Stomach (tissue), 9 donors: ENCODE data around the gene DIPK1B. TPM values are rescaled to one million over a fixed set of nuclear protein-coding genes. Genes with fewer than 3 reads are reported as not detected.

Experiments used
- DNase-seq, 2 donors: peaks; one replicate each; pipeline versions ENCODE4 v3.0.0 to v3.0.0-alpha.2; 2013 to 2019
- H3K27ac ChIP-seq, 5 donors: fragments of 200-600 bp in 4 of 5; sonication (generic) in 4 of 5; one replicate each; pipeline ENCODE4 v1.5.1; 2013 to 2019; ENCODE audit warnings: mild to moderate bottlenecking in 1 of 5, moderate library complexity in 1 of 5
- H3K27me3 ChIP-seq, 3 donors: fragments of 200-600 bp; sonication (generic); one replicate each; pipeline ENCODE4 v1.5.1; 2017 to 2019; ENCODE audit warnings: mixed run types in 1 of 3
- H3K36me3 ChIP-seq, 4 donors: fragments of 200-600 bp; sonication (generic); 1 replicate in 3 of 4; 2 replicates in 1 of 4; pipeline ENCODE4 v1.5.1; 2016 to 2019
- H3K4me1 ChIP-seq, 4 donors: fragments of 200-600 bp; sonication (generic); one replicate each; pipeline ENCODE4 v1.5.1; 2016 to 2019
- H3K4me3 ChIP-seq, 4 donors: fragments of 200-600 bp; sonication (generic) in 3 of 4; one replicate each; pipeline ENCODE4 v1.5.1; 2016 to 2019; ENCODE audit warnings: mild to moderate bottlenecking in 1 of 4
- H3K9me3 ChIP-seq, 4 donors: fragments of 200-600 bp; sonication (generic); one replicate each; pipeline ENCODE4 v1.5.1; 2016 to 2019
- CTCF ChIP-seq, 7 experiments: fragments of 450-650 bp in 4 of 7; fragments of 200-600 bp in 3 of 7; sonication (generic) in 3 of 7; IDR thresholded peaks; one replicate each; pipeline ENCODE4 v1.5.1; 2016 to 2019; ENCODE audit warnings: antibody characterized with exemption in 7 of 7, control low read depth in 2 of 7, mild to moderate bottlenecking in 1 of 7
- EP300 ChIP-seq: sonication (generic); formaldehyde crosslinking; IDR thresholded peaks from one replicate; pipeline ENCODE4 v1.6.1; 2017; ENCODE audit warnings: antibody characterized with exemption
- POLR2A ChIP-seq, 4 donors: fragments of 450-650 bp; IDR thresholded peaks; one replicate each; pipeline ENCODE4 v1.6.1; 2016; ENCODE audit warnings: antibody characterized with exemption in 4 of 4, control low read depth in 2 of 4, mild to moderate bottlenecking in 1 of 4, moderate library complexity in 1 of 4
- POLR2AphosphoS5 ChIP-seq, 3 donors: sonication (generic); formaldehyde crosslinking; IDR thresholded peaks; one replicate each; pipeline ENCODE4 v1.6.1; 2016; ENCODE audit warnings: antibody characterized with exemption in 3 of 3
- WGBS, 5 donors: extraction: QIAGEN DNeasy Blood & Tissue Kit in 3 of 5; methylation state at CpG; one replicate each; pipeline versions ENCODE4 v1.1.5 to v1.1.7; 2013 to 2018; 5-methylcytosine and 5-hydroxymethylcytosine counted together
- intact Hi-C: fragments of 100-400 bp; cut with DNase I; formaldehyde crosslinking; loops from one replicate; pipeline ENCODE4 v1.15.1; 2023; ENCODE audit warnings: low total_unique reads
- polyA plus RNA-seq, 3 donors: library from polyadenylated mRNA; stranded (reverse); fragments of 200-250 nt; gene quantifications; one replicate each; pipeline ENCODE4 v1.2.3, GENCODE V29; 2013
- total RNA-seq, 5 donors: library from RNA; depleted of rRNA; stranded (reverse); fragments of >200 nt; gene quantifications; one replicate each; pipeline versions ENCODE4 v1.1.0 to v1.2.3, GENCODE V29; 2014 to 2016
- donor health status: healthy with polysubstance abuse.
- donor health status: Bipolar disorder and iron deficiency.
- donor health status: healthy.

DIPK1B gene
- total and polyA plus RNA-seq, 8 donors, result 0.45 to 10.4 (median 4.0) TPM; not detected in 1

GRCh38 chr9:136723989-136724388 is 11.6 kb downstream of the DIPK1B start:
- no peak for DNase-seq
- H3K36me3 ChIP-seq, result peaks cover 37 to 58% (median 57%) of the 10 kb centered on the region in 4 donors
- H3K9me3 ChIP-seq, result no peaks in the 10 kb centered on the region
- H3K27me3 ChIP-seq, result no peaks in the 10 kb centered on the region
- peaks cover 47 to 86% (median 75%) of the 10 kb centered on the region in 4 donors for H3K4me1 ChIP-seq
- TF ChIP-seq POLR2A (IDR thresholded peaks at IDR 0.05) (no peak), CTCF (IDR thresholded peaks at IDR 0.05) (no peak), EP300 (no peak), POLR2AphosphoS5 (IDR thresholded peaks at IDR 0.05) (no peak)
- WGBS, 5 donors, result 88 to 97% (median 95%) methylated on average over 8 of the region's 8 CpGs
- H3K4me3 ChIP-seq, result no peak overlapping the region
- intact Hi-C loops, result no loop called here
- H3K27ac ChIP-seq, result no peak overlapping the region

- TF ChIP-seq POLR2AphosphoS5 (IDR thresholded peaks at IDR 0.05) (no peak), POLR2A (IDR thresholded peaks at IDR 0.05) (no peak), EP300 (no peak), CTCF (IDR thresholded peaks at IDR 0.05) (no peak)
- 76 to 86% (median 80%) methylated on average over 7 of the region's 7 CpGs for WGBS, 5 donors
- DNase-seq, result no peak
- peaks cover 37 to 58% (median 57%) of the 10 kb centered on the region in 4 donors for H3K36me3 ChIP-seq
- no peaks in the 10 kb centered on the region for H3K27me3 ChIP-seq
- H3K4me1 ChIP-seq, result peaks cover 45 to 83% (median 71%) of the 10 kb centered on the region in 4 donors
- intact Hi-C loops, result no loop called here
- no peak overlapping the region for H3K27ac ChIP-seq
- no peak overlapping the region for H3K4me3 ChIP-seq
- no peaks in the 10 kb centered on the region for H3K9me3 ChIP-seq
Measured at GRCh38 chr9:136724772-136725171, 12.4 kb downstream of the DIPK1B start.

- Histone ChIP-seq H3K4me1 (peaks cover 37 to 75% (median 63%) of the 10 kb centered on the region in 4 donors), H3K36me3 (peaks cover 37 to 58% (median 57%) of the 10 kb centered on the region in 4 donors), H3K4me3 (peak overlapping the region in 3 of 4 donors; percentile 74 to 83 (median 75)), H3K9me3 (no peaks in the 10 kb centered on the region), H3K27ac (peak overlapping the region in 1 of 5 donors; percentile 85), H3K27me3 (no peaks in the 10 kb centered on the region)
- intact Hi-C loops, result no loop called here
- no peak for TF ChIP-seq POLR2AphosphoS5 (IDR thresholded peaks at IDR 0.05)
- TF ChIP-seq EP300, result no peak
- no peak for TF ChIP-seq POLR2A (IDR thresholded peaks at IDR 0.05)
- no peak for TF ChIP-seq CTCF (IDR thresholded peaks at IDR 0.05)
- DNase-seq, result no peak
- 50 to 74% (median 71%) methylated on average over 9 to 10 of the region's 10 CpGs for WGBS, 5 donors
Measured at GRCh38 chr9:136725612-136726011, 13.2 kb downstream of the DIPK1B start.

- H3K27ac ChIP-seq, result peak overlapping the region in 1 of 5 donors; percentile 85
- no peaks in the 10 kb centered on the region for H3K9me3 ChIP-seq
- no peak for DNase-seq
Measured at GRCh38 chr9:136726118-136726517, 13.7 kb downstream of the DIPK1B start.

More at GRCh38 chr9:136726118-136726517, 13.7 kb downstream of the DIPK1B start:
- 40 to 85% (median 69%) methylated on average over 9 to 16 of the region's 16 CpGs for WGBS, 5 donors
- peaks cover 37 to 57% (median 55%) of the 10 kb centered on the region in 4 donors for H3K36me3 ChIP-seq
- H3K27me3 ChIP-seq, result no peaks in the 10 kb centered on the region
- TF ChIP-seq CTCF (IDR thresholded peaks at IDR 0.05) (no peak), EP300 (no peak), POLR2AphosphoS5 (IDR thresholded peaks at IDR 0.05) (no peak), POLR2A (IDR thresholded peaks at IDR 0.05) (no peak)
- H3K4me3 ChIP-seq, result peak overlapping the region; percentile 74 to 83 (median 76)
- intact Hi-C loops, result no loop called here
- peaks cover 33 to 71% (median 60%) of the 10 kb centered on the region in 4 donors for H3K4me1 ChIP-seq
